GM12878 (cell line): ENCODE data around the gene SORCS2. TPM values are rescaled to one million over a fixed set of nuclear protein-coding genes. Genes with fewer than 3 reads are reported as not detected.

Source experiments
- ATAC-seq: fragments of 200-7000 bp; cut with Tn5 transposase; 3 replicates; pipeline ENCODE4 v1.9.1; 2020; ENCODE audit warnings: mild to moderate bottlenecking, moderate library complexity
- BruUV-seq: library from RNA; stranded (reverse); fragments of 400-500 nt; replicated peaks from 2 replicates; lab custom pipeline; 2021; lab: Mats Ljungman, UMichigan
- CTCF ChIA-PET: fragments of 300-600 bp; sonication (Branson Sonifier 250); formaldehyde crosslinking; extraction: SDS; loops from one replicate; lab custom pipeline; 2021; ENCODE audit warnings: inconsistent platforms; lab: Yijun Ruan, JAX
- POLR2A ChIA-PET: fragments of 350-600 bp; formaldehyde crosslinking; extraction: SDS; loops from one replicate; lab custom pipeline; 2021; ENCODE audit warnings: inconsistent platforms; lab: Charles Lee
- RAD21 ChIA-PET: fragments of 300-600 bp; sonication (Branson Sonifier 250); formaldehyde crosslinking; loops from one replicate; lab custom pipeline; 2023; ENCODE audit warnings: antibody characterized with exemption; ENCODE audit not compliant: unreplicated experiment; lab: Charles Lee
- SMC1A ChIA-PET: fragments of 300-600 bp; sonication (Branson Sonifier 250); formaldehyde crosslinking; loops from one replicate; lab custom pipeline; 2023; ENCODE audit not compliant: unreplicated experiment, uncharacterized antibody; lab: Charles Lee
- DNase-seq: peaks from one replicate; pipeline ENCODE4 v3.0.0-alpha.2; 2011; ENCODE audit warnings: low read depth, low spot score
- FAIRE-seq: peaks from 3 replicates; lab custom pipeline; 2011; peaks lifted over from hg19 to GRCh38; lab: Jason Lieb, UNC
- H2AFZ ChIP-seq: 2 replicates; pipeline ENCODE4 v1.6.0; 2011; ENCODE audit warnings: low read depth, low read length, control low read depth; ENCODE audit not compliant: control insufficient read depth
- H3K27ac ChIP-seq: 2 replicates; pipeline ENCODE4 v1.5.1; 2011; ENCODE audit warnings: control low read depth; ENCODE audit not compliant: control insufficient read depth, insufficient read depth
- H3K27me3 ChIP-seq, 2 experiments: replicated peaks in 1 of 2; 2 replicates each; pipeline versions ENCODE4 v1.6.0 to v1.6.1; 2011; ENCODE audit warnings: low read length in 1 of 2; ENCODE audit not compliant: control insufficient read depth in 2 of 2, insufficient read depth in 2 of 2
- H3K36me3 ChIP-seq, 2 experiments: 2 replicates each; pipeline ENCODE4 v1.5.1; 2011; ENCODE audit warnings: low read length in 1 of 2; ENCODE audit not compliant: control insufficient read depth in 2 of 2, insufficient read depth in 2 of 2
- H3K4me1 ChIP-seq: 2 replicates; pipeline ENCODE4 v1.6.1; 2011; ENCODE audit warnings: mild to moderate bottlenecking, low read length, moderate library complexity, mixed read lengths; ENCODE audit not compliant: control insufficient read depth, insufficient read depth
- H3K4me2 ChIP-seq: 2 replicates; pipeline ENCODE4 v1.6.0; 2011; ENCODE audit warnings: control low read depth; ENCODE audit not compliant: control insufficient read depth, insufficient read depth
- H3K4me3 ChIP-seq: fragments of 200-600 bp; sonication (generic); 2 replicates; pipeline ENCODE4 v1.5.1; 2016
- H3K79me2 ChIP-seq: 2 replicates; pipeline ENCODE4 v1.6.0; 2011; ENCODE audit warnings: low read length; ENCODE audit not compliant: control insufficient read depth, insufficient read depth
- H3K9ac ChIP-seq: 2 replicates; pipeline ENCODE4 v1.8.0; 2011; ENCODE audit warnings: low read length, control low read depth, mixed read lengths; ENCODE audit not compliant: control insufficient read depth, insufficient read depth
- H3K9me3 ChIP-seq: replicated peaks from 3 replicates; pipeline ENCODE4 v1.5.1; 2011; ENCODE audit warnings: mild to moderate bottlenecking, low read length; ENCODE audit not compliant: control insufficient read depth, insufficient read depth
- H4K20me1 ChIP-seq: 2 replicates; pipeline ENCODE4 v1.6.0; 2011; ENCODE audit not compliant: control insufficient read depth, insufficient read depth
- BMI1 ChIP-seq: fragments of 450-650 bp; IDR thresholded peaks from 2 replicates; pipeline ENCODE4 v1.6.1; 2016; ENCODE audit warnings: mild to moderate bottlenecking, moderate library complexity, borderline replicate concordance
- EP300 ChIP-seq, 2 experiments: fragments of 150-350 bp in 1 of 2; IDR thresholded peaks; 2 replicates each; pipeline ENCODE4 v1.6.1; 2011 to 2012; ENCODE audit warnings: low read depth in 2 of 2, low read length in 2 of 2, borderline replicate concordance in 1 of 2, improper control_type of control experiment in 1 of 2, inconsistent platforms in 1 of 2; ENCODE audit not compliant: control insufficient read depth in 1 of 2
- HDAC2 ChIP-seq: fragments of 200-600 bp; sonication (generic); IDR thresholded peaks from 2 replicates; pipeline ENCODE4 v1.6.1; 2017
- IKZF1 ChIP-seq: fragments of 450-650 bp; conservative IDR thresholded peaks from 2 replicates; pipeline ENCODE4 v1.6.1; 2017; ENCODE audit warnings: antibody characterized with exemption, mild to moderate bottlenecking
- IRF4 ChIP-seq: IDR thresholded peaks from 2 replicates; pipeline ENCODE4 v1.6.1; 2011; ENCODE audit warnings: low read depth, low read length
- PAX8 ChIP-seq: fragments of 450-650 bp; IDR thresholded peaks from 2 replicates; pipeline ENCODE4 v1.6.1; 2017; ENCODE audit warnings: mild to moderate bottlenecking, moderate library complexity
- POU2F2 ChIP-seq: IDR thresholded peaks from 3 replicates; pipeline ENCODE4 v1.6.1; 2011; ENCODE audit warnings: low read depth, mild to moderate bottlenecking, low read length, borderline replicate concordance
- RAD21 ChIP-seq: IDR thresholded peaks from 2 replicates; pipeline ENCODE4 v1.6.1; 2011; ENCODE audit warnings: mild to moderate bottlenecking, low read depth, low read length, moderate library complexity; ENCODE audit not compliant: insufficient read depth
- SUPT20H ChIP-seq: IDR thresholded peaks from 2 replicates; pipeline ENCODE4 v1.6.1; 2011; ENCODE audit warnings: low read depth, mild to moderate bottlenecking, low read length, moderate library complexity, borderline replicate concordance; ENCODE audit not compliant: control insufficient read depth
- WGBS: methylation state at CpG from one replicate; pipeline ENCODE4 v1.1.6; 2016; ENCODE audit warnings: low lambda C conversion rate; ENCODE audit not compliant: insufficient replicate concordance, insufficient coverage; ENCODE audit errors: missing lambda C conversion rate; 5-methylcytosine and 5-hydroxymethylcytosine counted together
- in situ Hi-C: fragments of 300-500 bp; cut with MboI; formaldehyde crosslinking; loops from 9 replicates; pipeline ENCODE4 v1.14.3; 2018; ENCODE audit warnings: mixed read lengths
- intact Hi-C: fragments of 100-400 bp; cut with micrococcal nuclease; formaldehyde crosslinking; loops from one replicate; pipeline ENCODE4 v1.14.2; 2022; ENCODE audit not compliant: unreplicated experiment
- polyA plus RNA-seq, 11 experiments: library from polyadenylated mRNA; depleted of rRNA in 4 of 11; unstranded in 6 of 11; stranded (reverse) in 5 of 11; fragments of >200 nt; fragmentation: Nextera tagmentation in 4 of 11; fragmentation: Illumina TruSeq in 1 of 11; extraction: Ambion mirVana in 4 of 11; extraction: Trizol in 1 of 11; gene quantifications; 1 replicate in 1 of 11; 2 replicates in 10 of 11; pipeline versions ENCODE4 v1.2.1 to v1.2.3, GENCODE V29; 2011 to 2016; ENCODE audit warnings: inconsistent platforms in 2 of 11, missing spikeins in 2 of 11, low read depth in 1 of 11
- total RNA-seq, 4 experiments: library from RNA; depleted of rRNA in 3 of 4; stranded (reverse); fragments of >200 nt in 3 of 4; fragmentation: Illumina TruSeq in 1 of 4; extraction: Trizol in 1 of 4; gene quantifications; 2 replicates each; pipeline versions ENCODE4 v1.2.1 to v1.2.3, GENCODE V29; 2013 to 2021
- TF ChIP-seq, protein P1 (sequence below): fragments of 450-650 bp; IDR thresholded peaks from 2 replicates; pipeline ENCODE4 v1.6.1; 2017; ENCODE audit warnings: mild to moderate bottlenecking, low read depth, inconsistent platforms; ENCODE audit not compliant: poor library complexity, severe bottlenecking
- TF ChIP-seq, protein P2 (sequence below): fragments of 450-650 bp; formaldehyde crosslinking; IDR thresholded peaks from 2 replicates; pipeline ENCODE4 v1.5.0; 2022; ENCODE audit warnings: mild to moderate bottlenecking, missing genetic modification characterization
- TF ChIP-seq, protein P3 (sequence below): fragments of 450-650 bp; IDR thresholded peaks from 2 replicates; pipeline ENCODE4 v1.6.1; 2018; ENCODE audit warnings: borderline replicate concordance, mild to moderate bottlenecking; ENCODE audit not compliant: partially characterized antibody
- TF ChIP-seq, protein P4 (sequence below): fragments of 450-650 bp; IDR thresholded peaks from 2 replicates; pipeline ENCODE4 v1.6.1; 2016; ENCODE audit warnings: mild to moderate bottlenecking

SORCS2 gene
- total and polyA plus RNA-seq, 10 of the 15 experiments (the other 5 are each of a cell fraction or from before 2014, with no cell fraction given): 0.01 to 0.15 (median 0.05) TPM; not detected in 5

DNA sequence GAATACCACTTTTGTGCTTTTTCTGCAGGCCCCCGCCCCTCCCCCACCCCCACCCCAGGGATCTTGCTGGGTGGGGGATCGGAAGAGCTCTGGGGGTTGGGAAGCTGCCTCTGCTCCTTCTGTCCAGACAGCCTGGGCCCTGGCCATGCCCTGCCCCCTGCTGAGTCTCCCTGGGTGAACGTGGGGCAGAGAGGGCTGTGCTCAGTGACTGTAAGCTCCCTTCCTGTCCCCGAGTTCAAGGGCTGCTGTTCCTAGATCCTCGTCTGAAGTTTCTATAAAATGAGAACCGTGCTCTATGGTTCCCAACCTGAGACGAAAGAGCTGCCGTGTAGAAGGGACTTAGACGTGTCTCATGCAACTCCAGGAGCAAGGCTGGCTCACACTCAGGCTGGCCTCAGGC lies 105.0 kb downstream of the SORCS2 start (continued):
- TF ChIP-seq, protein P1, sequence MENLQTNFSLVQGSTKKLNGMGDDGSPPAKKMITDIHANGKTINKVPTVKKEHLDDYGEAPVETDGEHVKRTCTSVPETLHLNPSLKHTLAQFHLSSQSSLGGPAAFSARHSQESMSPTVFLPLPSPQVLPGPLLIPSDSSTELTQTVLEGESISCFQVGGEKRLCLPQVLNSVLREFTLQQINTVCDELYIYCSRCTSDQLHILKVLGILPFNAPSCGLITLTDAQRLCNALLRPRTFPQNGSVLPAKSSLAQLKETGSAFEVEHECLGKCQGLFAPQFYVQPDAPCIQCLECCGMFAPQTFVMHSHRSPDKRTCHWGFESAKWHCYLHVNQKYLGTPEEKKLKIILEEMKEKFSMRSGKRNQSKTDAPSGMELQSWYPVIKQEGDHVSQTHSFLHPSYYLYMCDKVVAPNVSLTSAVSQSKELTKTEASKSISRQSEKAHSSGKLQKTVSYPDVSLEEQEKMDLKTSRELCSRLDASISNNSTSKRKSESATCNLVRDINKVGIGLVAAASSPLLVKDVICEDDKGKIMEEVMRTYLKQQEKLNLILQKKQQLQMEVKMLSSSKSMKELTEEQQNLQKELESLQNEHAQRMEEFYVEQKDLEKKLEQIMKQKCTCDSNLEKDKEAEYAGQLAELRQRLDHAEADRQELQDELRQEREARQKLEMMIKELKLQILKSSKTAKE: no peak
- no peak for TF ChIP-seq EP300 (IDR thresholded peaks at IDR 0.05; ENCODE audit: borderline replicate concordance in 1 of 2, control insufficient read depth in 1 of 2, low read depth in 2 of 2, low read length in 2 of 2)
- TF ChIP-seq IKZF1: no peak
- no peak for TF ChIP-seq POU2F2
- no peak for TF ChIP-seq BMI1

DNA sequence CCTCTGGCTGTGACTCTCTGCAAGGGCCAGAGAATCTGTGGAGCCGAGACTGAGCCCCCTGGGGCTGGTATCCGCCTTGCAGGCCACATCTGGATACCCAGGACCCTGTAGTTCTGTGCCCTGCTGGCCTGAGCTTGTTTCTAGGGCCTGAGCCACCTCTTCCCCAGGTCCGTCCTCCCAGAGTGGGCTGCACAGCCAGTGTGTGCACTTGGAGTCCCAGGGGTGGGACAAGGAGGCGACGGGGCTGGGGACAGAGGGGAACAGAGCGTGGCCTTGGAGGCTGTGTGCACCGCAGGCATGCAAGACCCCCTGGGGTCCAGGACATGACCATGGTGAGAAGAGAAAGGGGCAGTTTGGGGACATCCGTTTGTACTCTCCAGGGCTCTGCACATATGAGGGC lies 105.5 kb downstream of the SORCS2 start:
- intact Hi-C loops: no loop called here
- H2AFZ ChIP-seq: no peak overlapping the region
- no peaks in the 10 kb centered on the region for H4K20me1 ChIP-seq
- WGBS: 9% methylated on average over 8 of the region's 8 CpGs
- in situ Hi-C loops: no loop called here
- RAD21 ChIA-PET: no interaction called here
- BruUV-seq: no TSS peak
- H3K27ac ChIP-seq: no peak overlapping the region
- H3K4me3 ChIP-seq: no peak overlapping the region
- H3K9ac ChIP-seq: no peak overlapping the region
- H3K4me1 ChIP-seq: no peaks in the 10 kb centered on the region
- POLR2A ChIA-PET: no interaction called here
- DNase-seq (no peak), ATAC-seq (no peak), FAIRE-seq (no peak)
- no peak overlapping the region for H3K4me2 ChIP-seq
- CTCF ChIA-PET: no interaction called here
- H3K36me3 ChIP-seq: no peaks in the 10 kb centered on the region
- H3K9me3 ChIP-seq: no peaks in the 10 kb centered on the region
- H3K79me2 ChIP-seq: no peaks in the 10 kb centered on the region
- no peaks in the 10 kb centered on the region; a peak in 2 of 4 replicates for H3K27me3 ChIP-seq
- SMC1A ChIA-PET: no interaction called here
- TF ChIP-seq PAX8 (no peak), HDAC2 (no peak), RAD21 (no peak), IRF4 (no peak), SUPT20H (no peak)
- TF ChIP-seq, protein P2, sequence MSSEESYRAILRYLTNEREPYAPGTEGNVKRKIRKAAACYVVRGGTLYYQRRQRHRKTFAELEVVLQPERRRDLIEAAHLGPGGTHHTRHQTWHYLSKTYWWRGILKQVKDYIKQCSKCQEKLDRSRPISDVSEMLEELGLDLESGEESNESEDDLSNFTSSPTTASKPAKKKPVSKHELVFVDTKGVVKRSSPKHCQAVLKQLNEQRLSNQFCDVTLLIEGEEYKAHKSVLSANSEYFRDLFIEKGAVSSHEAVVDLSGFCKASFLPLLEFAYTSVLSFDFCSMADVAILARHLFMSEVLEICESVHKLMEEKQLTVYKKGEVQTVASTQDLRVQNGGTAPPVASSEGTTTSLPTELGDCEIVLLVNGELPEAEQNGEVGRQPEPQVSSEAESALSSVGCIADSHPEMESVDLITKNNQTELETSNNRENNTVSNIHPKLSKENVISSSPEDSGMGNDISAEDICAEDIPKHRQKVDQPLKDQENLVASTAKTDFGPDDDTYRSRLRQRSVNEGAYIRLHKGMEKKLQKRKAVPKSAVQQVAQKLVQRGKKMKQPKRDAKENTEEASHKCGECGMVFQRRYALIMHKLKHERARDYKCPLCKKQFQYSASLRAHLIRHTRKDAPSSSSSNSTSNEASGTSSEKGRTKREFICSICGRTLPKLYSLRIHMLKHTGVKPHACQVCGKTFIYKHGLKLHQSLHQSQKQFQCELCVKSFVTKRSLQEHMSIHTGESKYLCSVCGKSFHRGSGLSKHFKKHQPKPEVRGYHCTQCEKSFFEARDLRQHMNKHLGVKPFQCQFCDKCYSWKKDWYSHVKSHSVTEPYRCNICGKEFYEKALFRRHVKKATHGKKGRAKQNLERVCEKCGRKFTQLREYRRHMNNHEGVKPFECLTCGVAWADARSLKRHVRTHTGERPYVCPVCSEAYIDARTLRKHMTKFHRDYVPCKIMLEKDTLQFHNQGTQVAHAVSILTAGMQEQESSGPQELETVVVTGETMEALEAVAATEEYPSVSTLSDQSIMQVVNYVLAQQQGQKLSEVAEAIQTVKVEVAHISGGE: no peak
- TF ChIP-seq, protein P3, sequence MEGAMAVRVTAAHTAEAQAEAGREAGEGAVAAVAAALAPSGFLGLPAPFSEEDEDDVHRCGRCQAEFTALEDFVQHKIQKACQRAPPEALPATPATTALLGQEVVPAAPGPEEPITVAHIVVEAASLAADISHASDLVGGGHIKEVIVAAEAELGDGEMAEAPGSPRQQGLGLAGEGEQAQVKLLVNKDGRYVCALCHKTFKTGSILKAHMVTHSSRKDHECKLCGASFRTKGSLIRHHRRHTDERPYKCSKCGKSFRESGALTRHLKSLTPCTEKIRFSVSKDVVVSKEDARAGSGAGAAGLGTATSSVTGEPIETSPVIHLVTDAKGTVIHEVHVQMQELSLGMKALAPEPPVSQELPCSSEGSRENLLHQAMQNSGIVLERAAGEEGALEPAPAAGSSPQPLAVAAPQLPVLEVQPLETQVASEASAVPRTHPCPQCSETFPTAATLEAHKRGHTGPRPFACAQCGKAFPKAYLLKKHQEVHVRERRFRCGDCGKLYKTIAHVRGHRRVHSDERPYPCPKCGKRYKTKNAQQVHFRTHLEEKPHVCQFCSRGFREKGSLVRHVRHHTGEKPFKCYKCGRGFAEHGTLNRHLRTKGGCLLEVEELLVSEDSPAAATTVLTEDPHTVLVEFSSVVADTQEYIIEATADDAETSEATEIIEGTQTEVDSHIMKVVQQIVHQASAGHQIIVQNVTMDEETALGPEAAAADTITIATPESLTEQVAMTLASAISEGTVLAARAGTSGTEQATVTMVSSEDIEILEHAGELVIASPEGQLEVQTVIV: no peak
- TF ChIP-seq, protein P4, sequence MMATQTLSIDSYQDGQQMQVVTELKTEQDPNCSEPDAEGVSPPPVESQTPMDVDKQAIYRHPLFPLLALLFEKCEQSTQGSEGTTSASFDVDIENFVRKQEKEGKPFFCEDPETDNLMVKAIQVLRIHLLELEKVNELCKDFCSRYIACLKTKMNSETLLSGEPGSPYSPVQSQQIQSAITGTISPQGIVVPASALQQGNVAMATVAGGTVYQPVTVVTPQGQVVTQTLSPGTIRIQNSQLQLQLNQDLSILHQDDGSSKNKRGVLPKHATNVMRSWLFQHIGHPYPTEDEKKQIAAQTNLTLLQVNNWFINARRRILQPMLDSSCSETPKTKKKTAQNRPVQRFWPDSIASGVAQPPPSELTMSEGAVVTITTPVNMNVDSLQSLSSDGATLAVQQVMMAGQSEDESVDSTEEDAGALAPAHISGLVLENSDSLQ: no peak
